Natural killer cell (primary cell): ENCODE results near the gene SEC14L5. TPM values are rescaled to one million over a fixed set of nuclear protein-coding genes. Genes with fewer than 3 reads are reported as not detected.

Experiments used
- ATAC-seq, 3 donors: fragments of 150-1000 bp in 2 of 3; fragments of 200-7000 bp in 1 of 3; cut with Tn5 transposase; 1 replicate in 1 of 3; 2 replicates in 2 of 3; pipeline ENCODE4 v1.10.0; 2021; ENCODE audit warnings: mild to moderate bottlenecking in 2 of 3, moderate library complexity in 2 of 3
- DNase-seq, 2 donors: peaks; one replicate each; pipeline versions ENCODE4 v3.0.0 to v3.0.0-alpha.2; 2013 to 2021; ENCODE audit warnings: mixed read lengths in 1 of 2
- H3K27ac ChIP-seq: one replicate; pipeline ENCODE4 v1.5.1; 2013; ENCODE audit warnings: mild to moderate bottlenecking, low read length
- H3K27me3 ChIP-seq: one replicate; pipeline ENCODE4 v1.6.1; 2013; ENCODE audit warnings: low read length; ENCODE audit not compliant: control insufficient read depth, insufficient read depth
- H3K36me3 ChIP-seq: one replicate; pipeline ENCODE4 v1.6.1; 2013; ENCODE audit warnings: low read length; ENCODE audit not compliant: control insufficient read depth, insufficient read depth
- H3K4me1 ChIP-seq: one replicate; pipeline ENCODE4 v1.6.1; 2013; ENCODE audit warnings: low read length; ENCODE audit not compliant: control insufficient read depth, insufficient read depth
- H3K4me3 ChIP-seq: one replicate; pipeline ENCODE4 v1.5.1; 2013; ENCODE audit warnings: low read length
- H3K9me3 ChIP-seq: one replicate; pipeline ENCODE4 v1.6.1; 2013; ENCODE audit warnings: low read length; ENCODE audit not compliant: control insufficient read depth, insufficient read depth
- H3K27ac Mint-ChIP-seq, 2 donors: one replicate each; pipeline ENCODE4 v1.8.0; 2022; ENCODE audit warnings: mild to moderate bottlenecking in 2 of 2, mixed read lengths in 2 of 2, moderate library complexity in 1 of 2
- H3K27me3 Mint-ChIP-seq, 2 donors: one replicate each; pipeline ENCODE4 v1.8.0; 2022; ENCODE audit warnings: low read depth in 2 of 2, mixed read lengths in 2 of 2
- H3K36me3 Mint-ChIP-seq: one replicate; pipeline ENCODE4 v1.8.0; 2022; ENCODE audit warnings: mixed read lengths
- H3K4me1 Mint-ChIP-seq, 2 donors: one replicate each; pipeline ENCODE4 v1.8.0; 2022; ENCODE audit warnings: mixed read lengths in 2 of 2
- H3K4me3 Mint-ChIP-seq: one replicate; pipeline ENCODE4 v1.8.0; 2022; ENCODE audit warnings: mild to moderate bottlenecking, moderate library complexity, mixed read lengths
- H3K9me3 Mint-ChIP-seq, 2 donors: one replicate each; pipeline ENCODE4 v1.8.0; 2022; ENCODE audit warnings: mixed read lengths in 2 of 2
- WGBS: methylation state at CpG from one replicate; pipeline ENCODE4 v1.1.7; 2013; ENCODE audit warnings: missing lambda C conversion rate; ENCODE audit not compliant: insufficient coverage; 5-methylcytosine and 5-hydroxymethylcytosine counted together
- intact Hi-C: fragments of 100-400 bp; cut with micrococcal nuclease; formaldehyde crosslinking; loops from one replicate; pipeline ENCODE4 v1.14.2; 2022
- total RNA-seq, 4 donors: library from RNA; stranded (reverse); fragments of 120-200 nt in 1 of 4; gene quantifications; one replicate each; pipeline versions ENCODE4 v1.2.3 to v1.2.4, GENCODE V29; 2013 to 2022
- TF ChIP-seq, protein P1 (sequence below): fragments of 200-600 bp; IDR thresholded peaks from one replicate; pipeline ENCODE4 v1.8.0; 2022; ENCODE audit warnings: antibody characterized with exemption

Gene SEC14L5
- total RNA-seq, 3 donors from 2014 or later (not counting 1 experiment from before 2014, with no cell fraction given): 0.27 to 1.1 (median 0.93) TPM

DNA sequence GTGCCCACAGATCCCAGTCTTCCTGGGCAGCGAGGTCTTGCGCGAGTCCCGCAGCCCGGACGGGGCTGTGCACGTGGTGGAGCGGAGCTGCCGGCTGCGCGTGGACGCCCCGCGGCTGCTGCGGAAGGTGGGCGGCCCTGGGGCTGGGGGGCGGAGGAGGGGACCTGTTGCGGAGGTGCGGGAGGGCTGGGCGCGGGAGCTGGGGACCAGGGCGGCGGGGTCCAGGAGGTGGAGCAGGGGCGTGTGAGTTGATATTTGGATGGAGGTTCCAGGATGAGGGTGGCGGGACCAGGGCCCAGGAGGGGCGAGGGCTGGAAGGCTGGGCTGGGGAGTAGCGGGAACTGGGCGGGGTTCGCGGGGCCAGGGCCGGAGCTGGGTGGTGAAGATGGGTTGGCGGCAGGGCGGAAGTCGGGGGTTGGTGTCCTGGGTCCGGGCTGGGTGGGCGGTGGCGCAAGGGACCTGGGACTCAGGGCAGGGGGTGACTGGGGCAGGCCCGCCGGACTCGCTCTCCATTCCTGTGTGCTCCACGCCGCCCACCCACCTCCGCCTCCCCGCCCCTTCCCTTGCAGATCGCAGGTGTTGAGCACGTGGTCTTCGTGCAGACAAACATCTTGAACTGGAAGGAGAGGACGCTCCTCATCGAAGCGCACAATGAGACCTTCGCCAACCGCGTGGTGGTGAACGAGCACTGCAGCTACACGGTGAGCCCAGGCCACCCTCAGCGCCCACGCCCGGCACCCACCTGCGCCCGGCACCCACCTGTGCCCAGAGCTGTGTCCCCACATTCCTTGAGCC, 29.6 kb downstream of the SEC14L5 start:
- Histone ChIP-seq H3K36me3 (no peaks in the 10 kb centered on the region), H3K27me3 (peaks cover 17% of the 10 kb centered on the region), H3K9me3 (no peaks in the 10 kb centered on the region), H3K4me3 (no peak overlapping the region), H3K4me1 (peaks cover 4% of the 10 kb centered on the region), H3K27ac (no peak overlapping the region)
- intact Hi-C loops: no loop called here
- 20% methylated on average over 60 of the region's 60 CpGs for WGBS
- Mint-ChIP-seq H3K27me3 (peaks cover 31 to 36% of the 10 kb centered on the region in 2 donors), H3K27ac (no peak overlapping the region), H3K9me3 (no peaks in the 10 kb centered on the region), H3K4me3 (no peak overlapping the region), H3K36me3 (no peaks in the 10 kb centered on the region), H3K4me1 (no peaks in the 10 kb centered on the region)
- no peak for ATAC-seq
- TF ChIP-seq, protein P1, sequence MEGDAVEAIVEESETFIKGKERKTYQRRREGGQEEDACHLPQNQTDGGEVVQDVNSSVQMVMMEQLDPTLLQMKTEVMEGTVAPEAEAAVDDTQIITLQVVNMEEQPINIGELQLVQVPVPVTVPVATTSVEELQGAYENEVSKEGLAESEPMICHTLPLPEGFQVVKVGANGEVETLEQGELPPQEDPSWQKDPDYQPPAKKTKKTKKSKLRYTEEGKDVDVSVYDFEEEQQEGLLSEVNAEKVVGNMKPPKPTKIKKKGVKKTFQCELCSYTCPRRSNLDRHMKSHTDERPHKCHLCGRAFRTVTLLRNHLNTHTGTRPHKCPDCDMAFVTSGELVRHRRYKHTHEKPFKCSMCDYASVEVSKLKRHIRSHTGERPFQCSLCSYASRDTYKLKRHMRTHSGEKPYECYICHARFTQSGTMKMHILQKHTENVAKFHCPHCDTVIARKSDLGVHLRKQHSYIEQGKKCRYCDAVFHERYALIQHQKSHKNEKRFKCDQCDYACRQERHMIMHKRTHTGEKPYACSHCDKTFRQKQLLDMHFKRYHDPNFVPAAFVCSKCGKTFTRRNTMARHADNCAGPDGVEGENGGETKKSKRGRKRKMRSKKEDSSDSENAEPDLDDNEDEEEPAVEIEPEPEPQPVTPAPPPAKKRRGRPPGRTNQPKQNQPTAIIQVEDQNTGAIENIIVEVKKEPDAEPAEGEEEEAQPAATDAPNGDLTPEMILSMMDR: no peak
- DNase-seq: no peak

DNA sequence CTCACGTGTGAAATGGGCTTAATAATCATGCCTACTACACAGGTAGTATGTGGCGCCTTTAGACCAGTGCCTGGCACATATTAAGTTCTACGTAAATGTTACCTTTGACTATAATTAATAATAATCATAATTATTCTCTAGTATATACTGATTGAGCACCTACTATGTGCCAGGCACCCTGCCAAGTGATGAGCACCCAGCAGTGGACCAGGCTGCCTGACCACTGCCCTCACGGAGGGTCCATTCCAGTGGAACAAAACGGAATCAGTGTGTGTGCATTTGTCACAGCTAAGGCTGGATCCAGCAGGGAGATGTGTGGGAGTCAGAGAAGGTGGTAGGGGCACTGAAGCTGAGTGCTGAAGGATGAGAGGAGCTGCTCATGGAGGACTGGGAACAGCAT, 30.5 kb downstream of the SEC14L5 start:
- 80% methylated on average over 4 of the region's 5 CpGs for WGBS
- DNase-seq: no peak

GRCh38 chr16:4989391-4990006, 31.4 kb downstream of the SEC14L5 start:
- Mint-ChIP-seq H3K4me1 (no peaks in the 10 kb centered on the region), H3K27me3 (peaks cover 27 to 28% of the 10 kb centered on the region in 2 donors), H3K9me3 (no peaks in the 10 kb centered on the region), H3K27ac (no peak overlapping the region), H3K36me3 (no peaks in the 10 kb centered on the region), H3K4me3 (no peak overlapping the region)
- no peak for DNase-seq
- TF ChIP-seq, protein P1: no peak
- no peaks in the 10 kb centered on the region for H3K9me3 ChIP-seq
- peaks cover 4% of the 10 kb centered on the region for H3K4me1 ChIP-seq
- no peak for ATAC-seq
- H3K4me3 ChIP-seq: no peak overlapping the region
- no peak overlapping the region for H3K27ac ChIP-seq
- intact Hi-C loops: no loop called here
- H3K36me3 ChIP-seq: no peaks in the 10 kb centered on the region
- 82% methylated on average over 9 of the region's 9 CpGs for WGBS
- H3K27me3 ChIP-seq: peaks cover 17% of the 10 kb centered on the region

More for the DNA sequence above, 30.5 kb downstream of the SEC14L5 start:
- peaks cover 4% of the 10 kb centered on the region for H3K4me1 ChIP-seq
- peaks cover 17% of the 10 kb centered on the region for H3K27me3 ChIP-seq
- no peaks in the 10 kb centered on the region for H3K9me3 Mint-ChIP-seq
- intact Hi-C loops: no loop called here
- ATAC-seq: no peak
- no peak overlapping the region for H3K4me3 ChIP-seq
- TF ChIP-seq, protein P1: no peak
- peaks cover 31 to 36% of the 10 kb centered on the region in 2 donors for H3K27me3 Mint-ChIP-seq
- H3K36me3 Mint-ChIP-seq: no peaks in the 10 kb centered on the region
- no peak overlapping the region for H3K27ac Mint-ChIP-seq
- H3K9me3 ChIP-seq: no peaks in the 10 kb centered on the region
- no peak overlapping the region for H3K27ac ChIP-seq
- H3K36me3 ChIP-seq: no peaks in the 10 kb centered on the region
- H3K4me3 Mint-ChIP-seq: no peak overlapping the region
- no peaks in the 10 kb centered on the region for H3K4me1 Mint-ChIP-seq
